SK-N-SH (cell line): Measurements from ENCODE around the gene CCDC15. TPM values are rescaled to one million over a fixed set of nuclear protein-coding genes. Genes with fewer than 3 reads are reported as not detected.

Source experiments
- CTCF ChIA-PET: fragments of 300-600, 350-600 bp; formaldehyde crosslinking; extraction: SDS; loops from one replicate; lab custom pipeline; 2021; lab: Yijun Ruan, JAX
- POLR2A ChIA-PET: fragments of 350-600 bp; sonication (Branson Sonifier 250); formaldehyde crosslinking; extraction: SDS; loops from one replicate; lab custom pipeline; 2020; ENCODE audit warnings: antibody characterized with exemption, inconsistent platforms; lab: Yijun Ruan, JAX
- DNase-seq: peaks from one replicate; pipeline ENCODE4 v3.0.0; 2012
- H2AFZ ChIP-seq: fragments of 200-600 bp; sonication (generic); 2 replicates; pipeline ENCODE4 v1.8.1; 2016; ENCODE audit warnings: antibody characterized with exemption, mild to moderate bottlenecking, low read depth
- H3F3A ChIP-seq: fragments of 200-600 bp; sonication (generic); replicated peaks from 2 replicates; pipeline ENCODE3; 2016; ENCODE audit warnings: antibody characterized with exemption, mild to moderate bottlenecking; ENCODE audit not compliant: insufficient read depth
- H3K27ac ChIP-seq, 2 experiments: fragments of 200-500 bp in 1 of 2; fragments of 200-600 bp in 1 of 2; sonication (Bioruptor generic) in 1 of 2; sonication (generic), shearing (Covaris generic) in 1 of 2; 2 replicates each; pipeline versions ENCODE4 v1.5.1 to v1.6.1; 2014 to 2016; ENCODE audit warnings: low read depth in 2 of 2, inconsistent platforms in 1 of 2, low read length in 1 of 2, mild to moderate bottlenecking in 1 of 2, mixed read lengths in 1 of 2
- H3K27me3 ChIP-seq: fragments of 200-600 bp; sonication (generic), shearing (Covaris generic); 2 replicates; pipeline ENCODE4 v1.6.1; 2016; ENCODE audit warnings: mixed run types; ENCODE audit not compliant: insufficient read depth
- H3K36me3 ChIP-seq, 2 experiments: fragments of 200-500 bp in 1 of 2; fragments of 200-600 bp in 1 of 2; sonication (Bioruptor generic) in 1 of 2; sonication (generic) in 1 of 2; replicated peaks in 1 of 2; 2 replicates each; pipeline versions ENCODE3 to v1.5.1; 2014 to 2016; ENCODE audit warnings: low read length in 1 of 2, mild to moderate bottlenecking in 1 of 2; ENCODE audit not compliant: insufficient read depth in 2 of 2, control insufficient read depth in 1 of 2
- H3K4me1 ChIP-seq, 2 experiments: fragments of 200-500 bp in 1 of 2; fragments of 200-600 bp in 1 of 2; sonication (Bioruptor generic) in 1 of 2; sonication (generic), shearing (Covaris generic) in 1 of 2; 2 replicates each; pipeline versions ENCODE4 v1.5.1 to v1.6.1; 2014 to 2016; ENCODE audit warnings: low read depth in 1 of 2, low read length in 1 of 2, mixed run types in 1 of 2; ENCODE audit not compliant: insufficient read depth in 2 of 2, control insufficient read depth in 1 of 2
- H3K4me2 ChIP-seq: fragments of 200-600 bp; sonication (generic), shearing (Covaris generic); 2 replicates; pipeline ENCODE4 v1.6.1; 2017; ENCODE audit warnings: mixed run types
- H3K4me3 ChIP-seq, 2 experiments: fragments of 200-500 bp in 1 of 2; fragments of 200-600 bp in 1 of 2; sonication (Bioruptor generic) in 1 of 2; sonication (generic), shearing (Covaris generic) in 1 of 2; 2 replicates each; pipeline versions ENCODE4 v1.5.1 to v1.8.1; 2014 to 2016; ENCODE audit warnings: low read depth in 2 of 2, inconsistent platforms in 1 of 2, low read length in 1 of 2, mild to moderate bottlenecking in 1 of 2, mixed read lengths in 1 of 2, moderate library complexity in 1 of 2
- H3K79me2 ChIP-seq: fragments of 200-600 bp; sonication (generic); 2 replicates; pipeline ENCODE4 v1.8.1; 2017; ENCODE audit warnings: mild to moderate bottlenecking; ENCODE audit not compliant: insufficient read depth
- H3K9ac ChIP-seq: fragments of 200-600 bp; sonication (generic); 2 replicates; pipeline ENCODE4 v1.6.1; 2017; ENCODE audit warnings: mixed run types
- H3K9me2 ChIP-seq: fragments of 200-600 bp; sonication (generic); 2 replicates; pipeline ENCODE4 v1.6.1; 2017; ENCODE audit warnings: mixed run types
- H3K9me3 ChIP-seq: fragments of 200-600 bp; sonication (generic); 2 replicates; pipeline ENCODE4 v1.6.1; 2017; ENCODE audit warnings: mixed run types, mild to moderate bottlenecking, moderate library complexity
- H4K20me1 ChIP-seq: fragments of 200-600 bp; sonication (generic); 2 replicates; pipeline ENCODE4 v1.6.1; 2017; ENCODE audit warnings: mild to moderate bottlenecking, mixed run types; ENCODE audit not compliant: insufficient read depth
- ELF1 ChIP-seq: IDR thresholded peaks from 2 replicates; pipeline ENCODE4 v1.4.0; 2012
- EP300 ChIP-seq, 2 experiments: IDR thresholded peaks; 2 replicates each; pipeline versions ENCODE4 v1.4.0 to v1.6.1; 2012; ENCODE audit warnings: borderline replicate concordance in 1 of 2, low read depth in 1 of 2, low read length in 1 of 2
- EZH2phosphoT487 ChIP-seq: fragments of 200-600 bp; sonication (generic); IDR thresholded peaks from 2 replicates; pipeline ENCODE4 v1.6.1; 2017; ENCODE audit warnings: low read depth, mixed run types, mild to moderate bottlenecking, antibody characterized with exemption, moderate library complexity, borderline replicate concordance
- FOXJ3 ChIP-seq: sonication (generic); formaldehyde crosslinking; IDR thresholded peaks from 2 replicates; pipeline ENCODE4 v1.5.1; 2020; ENCODE audit warnings: mild to moderate bottlenecking, missing genetic modification reagents
- GABPA ChIP-seq: IDR thresholded peaks from 2 replicates; pipeline ENCODE4 v1.4.0; 2012; ENCODE audit warnings: low read depth, mild to moderate bottlenecking
- IRF3 ChIP-seq: fragments of 150-350 bp; IDR thresholded peaks from 2 replicates; pipeline ENCODE4 v1.6.1; 2016; ENCODE audit warnings: mild to moderate bottlenecking, low read depth, low read length
- JUND ChIP-seq: IDR thresholded peaks from 2 replicates; pipeline ENCODE4 v1.4.0; 2012
- MXI1 ChIP-seq: IDR thresholded peaks from 2 replicates; pipeline ENCODE4 v1.6.1; 2012; ENCODE audit warnings: mild to moderate bottlenecking, low read depth, low read length, improper control_type of control experiment
- NFIC ChIP-seq: IDR thresholded peaks from 2 replicates; pipeline ENCODE4 v1.4.0; 2012; ENCODE audit warnings: borderline replicate concordance
- NRF1 ChIP-seq: IDR thresholded peaks from 2 replicates; pipeline ENCODE4 v1.6.1; 2012; ENCODE audit warnings: low read depth, mild to moderate bottlenecking, low read length
- PBX3 ChIP-seq: IDR thresholded peaks from 2 replicates; pipeline ENCODE4; 2012
- POLR2AphosphoS5 ChIP-seq: IDR thresholded peaks from 2 replicates; pipeline ENCODE4 v1.6.1; 2012; ENCODE audit warnings: low read depth, low read length
- RAD21 ChIP-seq: IDR thresholded peaks from 2 replicates; pipeline ENCODE4 v1.6.1; 2012; ENCODE audit warnings: mild to moderate bottlenecking, low read length
- RFX5 ChIP-seq: IDR thresholded peaks from 2 replicates; pipeline ENCODE4 v1.6.1; 2012; ENCODE audit warnings: mild to moderate bottlenecking, improper control_type of control experiment, low read length
- RXRA ChIP-seq: IDR thresholded peaks from 2 replicates; pipeline ENCODE4 v1.4.0; 2012; ENCODE audit warnings: low read depth, mild to moderate bottlenecking, borderline replicate concordance
- TAF1 ChIP-seq: IDR thresholded peaks from 2 replicates; pipeline ENCODE4 v1.6.1; 2012; ENCODE audit warnings: low read depth, mild to moderate bottlenecking, low read length, moderate library complexity, borderline replicate concordance
- TCF12 ChIP-seq: IDR thresholded peaks from 2 replicates; pipeline ENCODE4 v1.4.0; 2012
- TEAD4 ChIP-seq: IDR thresholded peaks from 2 replicates; pipeline ENCODE4 v1.4.0; 2012; ENCODE audit warnings: mild to moderate bottlenecking, borderline replicate concordance; ENCODE audit not compliant: insufficient read depth
- USF1 ChIP-seq: IDR thresholded peaks from 2 replicates; pipeline ENCODE4 v1.4.0; 2012; ENCODE audit warnings: low read depth, borderline replicate concordance
- ZBTB33 ChIP-seq: IDR thresholded peaks from 2 replicates; pipeline ENCODE4 v1.4.0; 2012; ENCODE audit warnings: low read depth, borderline replicate concordance
- WGBS: methylation state at CpG from one replicate; pipeline ENCODE4 v1.1.6; 2017; ENCODE audit warnings: low lambda C conversion rate; 5-methylcytosine and 5-hydroxymethylcytosine counted together
- polyA plus RNA-seq, 3 experiments: library from polyadenylated mRNA; depleted of rRNA; stranded (reverse); fragments of >200 nt; gene quantifications; 2 replicates each; pipeline ENCODE4 v1.2.3, GENCODE V29; 2012

Gene CCDC15
- polyA plus RNA-seq, 1 of the 3 experiments (the other 2 are of a cell fraction), result 0.69 TPM

- WGBS, result 90% methylated on average over 7 of the region's 20 CpGs
- CTCF ChIA-PET, result interaction anchor here (0.9 to 1.3 kb wide), 3 partner anchors 263 to 344 kb away, joined by 3 read pairs; no protein-coding TSS in a partner anchor
- Histone ChIP-seq H3K27me3 (no peaks in the 10 kb centered on the region), H3K36me3 (no peaks in the 10 kb centered on the region), H2AFZ (no peak overlapping the region), H3K9me2 (no peaks in the 10 kb centered on the region), H3F3A (no peaks in the 10 kb centered on the region), H3K27ac (no peak overlapping the region), H3K4me3 (no peak overlapping the region), H3K79me2 (no peaks in the 10 kb centered on the region), H3K9ac (no peak overlapping the region)
- peak; percentile 30 for DNase-seq
- TF ChIP-seq TCF12, result no peak
- TF ChIP-seq IRF3, result no peak
- no peak for TF ChIP-seq NFIC
- no peak for TF ChIP-seq TEAD4
- no peak for TF ChIP-seq GABPA
- no peak for TF ChIP-seq EP300 (IDR thresholded peaks at IDR 0.05; ENCODE audit: borderline replicate concordance in 1 of 2, low read depth in 1 of 2, low read length in 1 of 2)
- no peak for TF ChIP-seq EZH2phosphoT487
- TF ChIP-seq RFX5, result no peak
- TF ChIP-seq POLR2AphosphoS5, result no peak
- TF ChIP-seq USF1, result no peak
- TF ChIP-seq RAD21, result no peak
- no peak for TF ChIP-seq RXRA
- no peak for TF ChIP-seq JUND
- TF ChIP-seq NRF1, result no peak
- TF ChIP-seq FOXJ3, result no peak
- TF ChIP-seq ELF1, result no peak
- TF ChIP-seq PBX3, result no peak
- no peak for TF ChIP-seq ZBTB33
- TF ChIP-seq MXI1, result no peak
- TF ChIP-seq TAF1, result no peak
- TF ChIP-seq, all 33 proteins: peak for 0
- H3K4me2 ChIP-seq, result no peak overlapping the region
- POLR2A ChIA-PET, result no interaction called here
- no peaks in the 10 kb centered on the region for H3K9me3 ChIP-seq
- no peaks in the 10 kb centered on the region for H3K4me1 ChIP-seq
- no peaks in the 10 kb centered on the region for H4K20me1 ChIP-seq
Observed at GRCh38 chr11:125085301-125086081, 131.5 kb downstream of the CCDC15 start.
